Measurements from ENCODE around the gene FSTL4. TPM values are rescaled to one million over a fixed set of nuclear protein-coding genes. Genes with fewer than 3 reads are reported as not detected.
A peak's percentile ranks its signal among the peaks of the same experiment; 100 is the strongest.

FSTL4 gene
- total RNA-seq, 4 donors from 2014 or later, result 5.1 to 8.3 (median 6.0) TPM

GRCh38 chr5:133562554-133562953 lies 49.8 kb downstream of the FSTL4 start:
- intact Hi-C loops (cut with DNase I; ENCODE audit: low total_unique reads), result no loop called here
- TF ChIP-seq POLR2A (IDR thresholded peaks at IDR 0.05) (no peak), CTCF (IDR thresholded peaks at IDR 0.05) (no peak)
- DNase-seq (ENCODE audit: low spot score in 2 of 2), result no peak
- H3K4me3 ChIP-seq (ENCODE audit: low read depth, poor library complexity, severe bottlenecking), result no peak overlapping the region
- WGBS, 2 donors, result 72 to 80% methylated on average over 10 of the region's 10 CpGs

DNA sequence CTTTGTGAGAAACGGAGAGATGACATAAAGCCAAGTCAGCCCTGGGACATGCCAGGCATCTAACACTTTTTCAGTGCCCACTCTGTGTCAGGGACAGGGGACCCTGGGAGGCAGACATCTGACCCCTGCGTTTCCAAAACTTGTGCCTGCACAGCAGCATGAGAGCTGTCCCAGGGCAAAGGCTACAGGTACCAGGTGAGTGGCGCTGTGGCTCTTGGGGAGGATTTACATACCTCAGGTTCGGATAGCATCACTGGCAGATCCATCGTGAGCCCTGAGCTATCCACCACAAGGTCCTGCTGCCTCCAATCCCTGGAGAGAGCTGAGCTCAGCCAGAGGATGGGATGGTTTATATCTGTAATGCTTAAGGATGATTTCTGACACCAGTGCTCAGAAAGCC lies 52.4 kb downstream of the FSTL4 start:
- no peak for TF ChIP-seq POLR2A (IDR thresholded peaks at IDR 0.05)
- TF ChIP-seq CTCF (IDR thresholded peaks at IDR 0.05), result no peak
- intact Hi-C loops (cut with DNase I; ENCODE audit: low total_unique reads), result no loop called here
- no peak overlapping the region for H3K4me3 ChIP-seq (ENCODE audit: low read depth, poor library complexity, severe bottlenecking)
- DNase-seq (ENCODE audit: low spot score in 2 of 2), result no peak
- WGBS, 2 donors, result 73 to 85% methylated on average over 3 of the region's 5 CpGs

- TF ChIP-seq POLR2A (IDR thresholded peaks at IDR 0.05) (no peak), CTCF (IDR thresholded peaks at IDR 0.05) (no peak)
- H3K4me3 ChIP-seq (ENCODE audit: low read depth, poor library complexity, severe bottlenecking), result no peak overlapping the region
- WGBS, 2 donors, result 67 to 78% methylated on average over 4 of the region's 4 CpGs
- intact Hi-C loops (cut with DNase I; ENCODE audit: low total_unique reads), result no loop called here
- DNase-seq (ENCODE audit: low spot score in 2 of 2), result no peak
Observed at GRCh38 chr5:133556551-133556950, 55.8 kb downstream of the FSTL4 start.

DNA sequence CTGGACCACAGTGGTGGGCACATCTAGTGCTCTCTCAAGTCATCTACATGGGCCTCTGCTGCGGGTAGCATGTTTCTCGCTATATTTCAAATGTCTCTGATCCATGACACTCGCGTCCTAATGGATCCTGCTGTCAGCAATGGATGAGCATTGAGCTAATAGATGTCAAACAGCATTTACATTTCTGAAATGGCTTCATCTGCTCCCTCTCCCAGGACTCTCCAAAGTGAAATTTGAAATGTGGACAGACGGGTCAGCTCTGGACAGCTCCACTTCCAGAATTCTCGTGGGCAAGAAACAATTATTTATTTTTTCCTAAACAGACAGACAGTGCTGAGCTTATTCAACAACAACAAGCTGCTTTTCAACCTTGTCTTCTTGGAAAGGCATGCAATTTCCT lies 58.1 kb downstream of the FSTL4 start:
- H3K4me3 ChIP-seq (ENCODE audit: low read depth, poor library complexity, severe bottlenecking), result no peak overlapping the region
- TF ChIP-seq CTCF (IDR thresholded peaks at IDR 0.05) (no peak), POLR2A (IDR thresholded peaks at IDR 0.05) (no peak)
- WGBS, 2 donors, result 72 to 78% methylated on average over 6 of the region's 6 CpGs
- intact Hi-C loops (cut with DNase I; ENCODE audit: low total_unique reads), result no loop called here
- DNase-seq (ENCODE audit: low spot score in 2 of 2), result no peak

DNA sequence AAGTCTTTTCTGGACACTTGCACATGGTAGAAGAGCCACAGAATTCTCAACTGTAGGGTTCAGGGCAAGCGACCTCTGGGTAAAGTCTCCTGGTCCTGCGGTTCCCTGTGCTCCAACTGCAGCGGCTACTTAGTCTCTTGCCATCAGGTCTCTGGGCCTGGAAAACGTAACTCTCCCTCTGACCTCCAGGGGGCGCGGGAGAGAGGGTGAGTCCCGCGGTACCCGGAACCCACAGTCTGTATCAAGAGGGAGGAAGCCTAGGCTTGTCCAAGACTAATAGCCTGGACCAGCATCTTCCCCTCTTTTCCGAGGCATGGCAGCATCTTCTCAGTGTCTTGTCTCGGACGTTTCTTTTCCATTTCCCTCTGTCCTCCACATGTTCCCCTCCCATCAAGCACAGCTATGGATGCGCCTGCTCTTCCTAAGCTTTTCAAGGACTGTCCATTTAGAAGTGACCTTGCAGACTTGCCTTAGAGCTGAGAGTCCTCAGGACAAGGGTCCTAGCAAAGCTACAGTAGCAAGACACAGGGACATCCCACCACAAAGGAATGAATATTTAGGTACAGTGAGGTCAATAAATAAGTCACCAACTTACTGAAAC lies 59.3 kb downstream of the FSTL4 start:
- H3K4me3 ChIP-seq (ENCODE audit: low read depth, poor library complexity, severe bottlenecking), result no peak overlapping the region
- peak in 1 of 2 donors; percentile 29 for DNase-seq (ENCODE audit: low spot score in 2 of 2)
- intact Hi-C loops (cut with DNase I; ENCODE audit: low total_unique reads), result no loop called here
- TF ChIP-seq POLR2A (IDR thresholded peaks at IDR 0.05) (no peak), CTCF (IDR thresholded peaks at IDR 0.05) (no peak)
- WGBS, 2 donors, result 36 to 39% methylated on average over 13 of the region's 13 CpGs

GRCh38 chr5:133546500-133546899 lies 65.8 kb downstream of the FSTL4 start:
- WGBS, 2 donors, result 77 to 90% methylated on average over 1 of the region's 1 CpG
- intact Hi-C loops (cut with DNase I; ENCODE audit: low total_unique reads), result no loop called here
- no peak overlapping the region for H3K4me3 ChIP-seq (ENCODE audit: low read depth, poor library complexity, severe bottlenecking)
- no peak for DNase-seq (ENCODE audit: low spot score in 2 of 2)
- no peak for TF ChIP-seq POLR2A (IDR thresholded peaks at IDR 0.05)

All from lower leg skin (tissue), 4 donors.